H1 (cell line): ENCODE data around the gene CCDC184. TPM values are rescaled to one million over a fixed set of nuclear protein-coding genes. Genes with fewer than 3 reads are reported as not detected.

ENCODE experiments used
- CBX5 ChIP-seq: fragments of 300-800, 300-1000 bp; sonication (generic); IDR thresholded peaks from 2 replicates; pipeline ENCODE4 v1.7.1; 2016; ENCODE audit warnings: antibody characterized with exemption, low read length, low read depth
- CHD1 ChIP-seq: IDR thresholded peaks from 2 replicates; pipeline ENCODE4 v1.6.1; 2012; ENCODE audit warnings: low read depth, low read length, improper control_type of control experiment
- EZH2 ChIP-seq: fragments of 200-600 bp; sonication (generic); IDR thresholded peaks from 2 replicates; pipeline ENCODE4 v1.7.1; 2012; ENCODE audit warnings: low read depth, mild to moderate bottlenecking, moderate library complexity, low read length, inconsistent platforms; ENCODE audit not compliant: severe bottlenecking
- FOSL1 ChIP-seq: IDR thresholded peaks from 2 replicates; pipeline ENCODE4 v1.6.1; 2011; ENCODE audit warnings: mild to moderate bottlenecking, low read depth, low read length, moderate library complexity; ENCODE audit not compliant: insufficient read depth
- NANOG ChIP-seq: IDR thresholded peaks from 2 replicates; pipeline ENCODE4 v1.6.1; 2011; ENCODE audit warnings: low read length, low read depth, mild to moderate bottlenecking, inconsistent platforms; ENCODE audit not compliant: insufficient read depth, poor library complexity, severe bottlenecking
- SP1 ChIP-seq: IDR thresholded peaks from 2 replicates; pipeline ENCODE4 v1.6.1; 2011; ENCODE audit warnings: low read depth, low read length
- polyA plus RNA-seq, 7 experiments: library from polyadenylated mRNA; depleted of rRNA in 3 of 7; stranded (reverse) in 5 of 7; unstranded in 2 of 7; fragments of >200 nt in 5 of 7; fragments of 200-250 nt in 2 of 7; gene quantifications; 1 replicate in 5 of 7; 2 replicates in 1 of 7; 4 replicates in 1 of 7; pipeline versions ENCODE4 v1.2.1 to v1.2.3, GENCODE V29; 2011 to 2013; ENCODE audit warnings: missing spikeins in 2 of 7, mixed read lengths in 2 of 7
- total RNA-seq: library from RNA; stranded (reverse); fragmentation: NEBNext Ultra II Directional; extraction: Animal tissue kit (Norgen Biotek cat#: 25700); gene quantifications from 2 replicates; pipeline ENCODE4 v1.2.1, GENCODE V29; 2021

Gene CCDC184
- total and polyA plus RNA-seq, 2 of the 8 experiments (the other 6 are each of a cell fraction or from before 2014, with no cell fraction given) = 2.2 to 3.0 TPM

DNA sequence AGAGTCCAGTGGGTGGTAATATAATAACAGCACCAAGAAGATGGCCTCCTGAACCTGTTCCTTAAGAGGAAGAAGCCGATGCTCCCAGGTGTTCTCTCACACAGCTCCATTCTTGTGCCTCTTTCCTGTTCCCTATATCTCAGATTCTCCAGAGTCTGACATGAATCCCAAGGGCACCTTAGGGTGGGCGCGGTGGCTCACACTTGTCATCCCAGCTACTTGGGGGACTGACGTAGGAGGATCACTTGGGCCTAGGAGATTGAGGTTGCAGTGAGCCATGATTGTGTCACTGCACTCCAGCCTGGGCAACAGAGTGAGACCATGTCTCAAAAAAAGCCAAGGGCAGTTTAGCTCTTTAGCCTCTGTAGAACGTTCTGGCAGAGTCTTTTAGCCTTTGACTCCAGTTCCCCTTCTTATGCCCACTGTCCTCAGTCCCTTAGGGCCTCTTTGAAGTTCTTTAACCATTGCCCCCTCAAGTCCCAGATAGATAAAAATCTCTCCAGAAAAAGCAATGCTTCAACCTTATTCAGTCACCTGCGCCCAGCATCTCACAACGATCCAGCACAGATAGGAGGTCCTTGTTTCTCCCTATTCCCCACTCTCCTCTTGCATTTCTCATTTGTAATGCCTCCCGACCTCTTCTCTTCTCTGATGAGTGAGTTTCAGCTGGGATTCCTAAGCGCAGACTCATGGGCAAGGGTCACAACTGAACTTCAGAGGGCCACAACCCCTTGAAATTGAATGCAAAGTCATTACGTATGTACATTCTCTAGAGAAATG, 4.7 kb downstream of the CCDC184 start (continued):
- no peak for TF ChIP-seq EZH2
- TF ChIP-seq CHD1 = no peak
- no peak for TF ChIP-seq CBX5
- TF ChIP-seq FOSL1 = no peak
- no peak for TF ChIP-seq SP1
- no peak for TF ChIP-seq NANOG
